IMR-90 (cell line): Measurements from ENCODE around the gene ZKSCAN7. TPM values are rescaled to one million over a fixed set of nuclear protein-coding genes. Genes with fewer than 3 reads are reported as not detected.

Experiments
- ATAC-seq: fragments of 200-7000 bp; cut with Tn5 transposase; 2 replicates; pipeline ENCODE4 v1.9.1; 2020; ENCODE audit warnings: low read depth, mild to moderate bottlenecking, moderate library complexity
- BruUV-seq: library from RNA; stranded (reverse); fragments of 400-500 nt; replicated peaks from 2 replicates; lab custom pipeline; 2021; lab: Mats Ljungman, UMichigan
- CTCF ChIA-PET: fragments of 300-600 bp; formaldehyde crosslinking; extraction: SDS; loops from one replicate; lab custom pipeline; 2021; ENCODE audit warnings: antibody characterized with exemption; lab: Yijun Ruan, JAX
- POLR2A ChIA-PET: fragments of 300-600 bp; sonication (Branson Sonifier 250); formaldehyde crosslinking; loops from one replicate; lab custom pipeline; 2022; ENCODE audit warnings: antibody characterized with exemption; ENCODE audit not compliant: unreplicated experiment; lab: Charles Lee
- DNase-seq: peaks from one replicate; pipeline ENCODE4 v3.0.0; 2013
- H2AFZ ChIP-seq: replicated peaks from 2 replicates; pipeline ENCODE3; 2013; ENCODE audit warnings: low read length, mild to moderate bottlenecking; ENCODE audit not compliant: poor library complexity
- H2AK5ac ChIP-seq: 2 replicates; pipeline ENCODE4 v1.6.1; 2013; ENCODE audit warnings: low read depth, low read length, inconsistent platforms
- H2AK9ac ChIP-seq: replicated peaks from 2 replicates; pipeline ENCODE3; 2013; ENCODE audit warnings: mild to moderate bottlenecking, low read depth, low read length, moderate library complexity; ENCODE audit not compliant: poor library complexity
- H2BK120ac ChIP-seq: 2 replicates; pipeline ENCODE4 v1.6.1; 2013; ENCODE audit warnings: low read depth, low read length, inconsistent platforms
- H2BK15ac ChIP-seq: 3 replicates; pipeline ENCODE4 v1.6.1; 2013; ENCODE audit warnings: low read depth, low read length, inconsistent platforms
- H2BK20ac ChIP-seq: 2 replicates; pipeline ENCODE4 v1.6.1; 2013; ENCODE audit warnings: low read depth, mild to moderate bottlenecking, inconsistent platforms, low read length, moderate library complexity
- H2BK5ac ChIP-seq: 2 replicates; pipeline ENCODE4 v1.6.1; 2013; ENCODE audit warnings: mild to moderate bottlenecking, low read depth, low read length, inconsistent platforms; ENCODE audit not compliant: poor library complexity, severe bottlenecking
- H3K14ac ChIP-seq: replicated peaks from 2 replicates; pipeline ENCODE4 v1.6.1; 2013; ENCODE audit warnings: low read depth, low read length, inconsistent platforms
- H3K18ac ChIP-seq: 2 replicates; pipeline ENCODE4 v1.6.1; 2013; ENCODE audit warnings: low read depth, low read length, control low read depth
- H3K23ac ChIP-seq: 2 replicates; pipeline ENCODE4 v1.6.1; 2013; ENCODE audit warnings: low read depth, low read length, inconsistent platforms
- H3K27ac ChIP-seq: 2 replicates; pipeline ENCODE4 v1.5.1; 2013; ENCODE audit warnings: mild to moderate bottlenecking, control low read depth, low read length; ENCODE audit not compliant: insufficient read depth
- H3K27me3 ChIP-seq: 2 replicates; pipeline ENCODE4 v1.6.1; 2013; ENCODE audit warnings: low read length; ENCODE audit not compliant: control insufficient read depth, insufficient read depth
- H3K36me3 ChIP-seq: 2 replicates; pipeline ENCODE4 v1.6.1; 2013; ENCODE audit warnings: low read length, mixed read lengths; ENCODE audit not compliant: control insufficient read depth, insufficient read depth
- H3K4ac ChIP-seq: 2 replicates; pipeline ENCODE4 v1.6.1; 2013; ENCODE audit warnings: low read depth, low read length, inconsistent platforms
- H3K4me1 ChIP-seq: 2 replicates; pipeline ENCODE4 v1.6.1; 2013; ENCODE audit warnings: low read length, mixed read lengths; ENCODE audit not compliant: control insufficient read depth, insufficient read depth
- H3K4me2 ChIP-seq: 2 replicates; pipeline ENCODE4 v1.6.1; 2013; ENCODE audit warnings: low read depth, mild to moderate bottlenecking, control low read depth, low read length, moderate library complexity
- H3K4me3 ChIP-seq: 2 replicates; pipeline ENCODE4 v1.5.1; 2013; ENCODE audit warnings: low read depth, mild to moderate bottlenecking, control low read depth, low read length, moderate library complexity; ENCODE audit not compliant: insufficient read depth
- H3K56ac ChIP-seq: 2 replicates; pipeline ENCODE4 v1.6.1; 2013; ENCODE audit warnings: low read length, inconsistent platforms; ENCODE audit not compliant: insufficient read depth; ENCODE audit errors: extremely low read depth
- H3K79me1 ChIP-seq, 2 experiments: 2 replicates each; pipeline ENCODE4 v1.6.1; 2013; ENCODE audit warnings: low read length in 2 of 2, inconsistent platforms in 1 of 2, low read depth in 1 of 2
- H3K9ac ChIP-seq: 2 replicates; pipeline ENCODE4 v1.6.1; 2013; ENCODE audit warnings: low read depth, low read length, control low read depth
- H3K9me1 ChIP-seq: 2 replicates; pipeline ENCODE4 v1.6.1; 2013; ENCODE audit warnings: low read length, inconsistent platforms; ENCODE audit not compliant: insufficient read depth
- H3K9me3 ChIP-seq: 2 replicates; pipeline ENCODE4 v1.6.1; 2013; ENCODE audit warnings: low read length; ENCODE audit not compliant: control insufficient read depth, insufficient read depth
- H4K20me1 ChIP-seq: 2 replicates; pipeline ENCODE4 v1.6.1; 2013; ENCODE audit warnings: low read length, inconsistent platforms; ENCODE audit not compliant: insufficient read depth
- H4K5ac ChIP-seq: 2 replicates; pipeline ENCODE4 v1.6.1; 2013; ENCODE audit warnings: mild to moderate bottlenecking, low read depth, low read length, control low read depth
- H4K8ac ChIP-seq, 2 experiments: 2 replicates each; pipeline ENCODE4 v1.6.1; 2013; ENCODE audit warnings: low read depth in 2 of 2, low read length in 2 of 2, control low read depth in 1 of 2, inconsistent platforms in 1 of 2
- H4K91ac ChIP-seq: 2 replicates; pipeline ENCODE4 v1.6.1; 2013; ENCODE audit warnings: low read depth, low read length, inconsistent platforms; ENCODE audit not compliant: insufficient read depth
- BHLHE40 ChIP-seq: fragments of 150-350 bp; IDR thresholded peaks from 2 replicates; pipeline ENCODE4 v1.6.1; 2016; ENCODE audit warnings: mild to moderate bottlenecking, low read depth, low read length
- CEBPB ChIP-seq: IDR thresholded peaks from 2 replicates; pipeline ENCODE4 v1.6.1; 2012; ENCODE audit warnings: low read depth, low read length, improper control_type of control experiment
- CHD1 ChIP-seq: IDR thresholded peaks from 2 replicates; pipeline ENCODE4 v1.6.1; 2012; ENCODE audit warnings: low read depth, low read length, improper control_type of control experiment
- FOS ChIP-seq: fragments of 150-350 bp; IDR thresholded peaks from 2 replicates; pipeline ENCODE4 v1.6.1; 2016; ENCODE audit warnings: low read depth, low read length
- MAFK ChIP-seq: IDR thresholded peaks from 2 replicates; pipeline ENCODE4 v1.6.1; 2012; ENCODE audit warnings: low read depth, low read length, improper control_type of control experiment
- MAZ ChIP-seq: IDR thresholded peaks from 2 replicates; pipeline ENCODE4 v1.6.1; 2012; ENCODE audit warnings: low read depth, mild to moderate bottlenecking, low read length, improper control_type of control experiment, moderate library complexity, borderline replicate concordance
- MXI1 ChIP-seq: IDR thresholded peaks from 2 replicates; pipeline ENCODE4 v1.6.1; 2012; ENCODE audit warnings: low read depth, mild to moderate bottlenecking, low read length, moderate library complexity, borderline replicate concordance
- NFE2L2 ChIP-seq: fragments of 150-350 bp; IDR thresholded peaks from 2 replicates; pipeline ENCODE4 v1.6.1; 2016; ENCODE audit warnings: low read depth, mild to moderate bottlenecking, low read length
- POLR2A ChIP-seq: IDR thresholded peaks from 2 replicates; pipeline ENCODE4 v1.6.1; 2012; ENCODE audit warnings: mild to moderate bottlenecking, low read depth, low read length
- RAD21 ChIP-seq: IDR thresholded peaks from 2 replicates; pipeline ENCODE4 v1.6.1; 2012; ENCODE audit warnings: low read length, improper control_type of control experiment
- RCOR1 ChIP-seq: IDR thresholded peaks from 2 replicates; pipeline ENCODE4 v1.6.1; 2012; ENCODE audit warnings: mild to moderate bottlenecking, low read length, improper control_type of control experiment; ENCODE audit not compliant: insufficient replicate concordance
- RFX5 ChIP-seq: IDR thresholded peaks from 2 replicates; pipeline ENCODE4 v1.8.0; 2012; ENCODE audit warnings: low read depth, mild to moderate bottlenecking, low read length, moderate library complexity
- SMC3 ChIP-seq: fragments of 150-350 bp; IDR thresholded peaks from 2 replicates; pipeline ENCODE4 v1.6.1; 2016; ENCODE audit warnings: low read depth, mild to moderate bottlenecking, antibody characterized with exemption, low read length, moderate library complexity
- WGBS, 2 experiments: methylation state at CpG; one replicate each; pipeline versions ENCODE4 v1.1.5 to v1.1.7; 2013; ENCODE audit warnings: missing lambda C conversion rate in 2 of 2; ENCODE audit not compliant: insufficient read length in 1 of 2; ENCODE audit errors: extremely low coverage in 2 of 2; 5-methylcytosine and 5-hydroxymethylcytosine counted together
- dilution Hi-C: fragments of 300-500 bp; cut with HindIII; formaldehyde crosslinking; loops from one replicate; pipeline ENCODE4 v1.14.3; 2018; ENCODE audit warnings: low sequenced_read_pairs; ENCODE audit not compliant: unreplicated experiment
- in situ Hi-C: fragments of 300-500 bp; cut with MboI; formaldehyde crosslinking; loops from 3 replicates; pipeline ENCODE4 v1.14.3; 2019; ENCODE audit warnings: low sequenced_read_pairs, inconsistent platforms, mixed read lengths
- intact Hi-C: fragments of 100-400 bp; cut with micrococcal nuclease; formaldehyde crosslinking; loops from 2 replicates; pipeline ENCODE4 v1.10.0; 2022
- polyA plus RNA-seq, 3 experiments: library from polyadenylated mRNA; depleted of rRNA; stranded (reverse); fragments of >200 nt; gene quantifications; 2 replicates each; pipeline ENCODE4 v1.2.3, GENCODE V29; 2012; ENCODE audit warnings: low replicate concordance in 1 of 3
- total RNA-seq: library from RNA; depleted of rRNA; stranded (reverse); fragments of >200 nt; gene quantifications from 2 replicates; pipeline ENCODE4 v1.2.3, GENCODE V29; 2012
- TF ChIP-seq, protein P1 (sequence below): fragments of 150-350 bp; IDR thresholded peaks from 2 replicates; pipeline ENCODE4 v1.6.1; 2017; ENCODE audit warnings: mild to moderate bottlenecking, antibody characterized with exemption, low read length, low read depth
- TF ChIP-seq, protein P2 (sequence below): conservative IDR thresholded peaks from 2 replicates; pipeline ENCODE4 v1.5.1; 2012; ENCODE audit warnings: mild to moderate bottlenecking, low read depth, low read length, improper control_type of control experiment
- TF ChIP-seq, protein P3 (sequence below): fragments of 150-350 bp; IDR thresholded peaks from 2 replicates; pipeline ENCODE4 v1.6.1; 2016; ENCODE audit warnings: low read depth, mild to moderate bottlenecking, low read length, moderate library complexity, borderline replicate concordance

Gene ZKSCAN7
- total and polyA plus RNA-seq, 2 of the 4 experiments (the other 2 are of a cell fraction) = 2.6 to 4.7 TPM

DNA sequence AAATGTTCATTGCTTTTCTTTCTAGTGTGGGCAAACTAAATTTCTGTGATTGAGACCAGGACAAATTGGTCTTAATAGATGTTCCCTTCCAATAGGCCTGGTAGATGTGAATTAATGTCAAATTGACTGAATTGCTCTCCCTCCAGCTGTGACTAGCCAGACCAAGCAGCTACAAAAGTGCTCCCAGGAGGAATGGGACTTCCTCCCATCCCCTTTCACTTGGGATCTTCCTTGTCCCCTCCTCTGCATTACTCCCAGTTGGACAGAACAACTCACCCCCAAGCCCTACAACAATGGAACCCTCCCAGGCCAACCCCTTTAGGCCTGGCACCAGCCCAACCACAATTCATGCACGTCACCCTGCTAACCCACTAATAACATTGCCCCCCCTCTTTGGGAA is 19.6 kb upstream of the ZKSCAN7 start:
- intact Hi-C loops (loop anchor here (10.0 kb wide), 1 partner anchor 499 kb away; no protein-coding TSS in a partner anchor), in situ Hi-C loops (loop anchor here (10.0 kb wide), 1 partner anchor 369 kb away; no protein-coding TSS in a partner anchor)
- CTCF ChIA-PET = interaction anchor here (0.5 kb wide), 1 partner anchor 188 kb away, joined by 4 read pairs; no protein-coding TSS in a partner anchor

More for the DNA sequence above, 19.6 kb upstream of the ZKSCAN7 start:
- Histone ChIP-seq H3K4me1 (no peaks in the 10 kb centered on the region), H3K9me1 (no peaks in the 10 kb centered on the region), H3K56ac (no peak overlapping the region), H2BK20ac (no peak overlapping the region), H2BK5ac (no peak overlapping the region), H3K4me2 (no peak overlapping the region), H3K79me1 (no peaks in the 10 kb centered on the region), H3K4ac (no peak overlapping the region), H3K18ac (no peak overlapping the region), H3K36me3 (no peaks in the 10 kb centered on the region), H3K14ac (no peak overlapping the region), H4K8ac (no peak overlapping the region), H4K20me1 (no peaks in the 10 kb centered on the region), H3K23ac (no peak overlapping the region), H3K9me3 (no peaks in the 10 kb centered on the region), H2AK9ac (no peak overlapping the region), H2AFZ (no peak overlapping the region), H3K27me3 (peaks cover 7% of the 10 kb centered on the region), H3K9ac (no peak overlapping the region), H2BK15ac (no peak overlapping the region), H4K91ac (no peak overlapping the region), H4K5ac (no peak overlapping the region), H2BK120ac (no peak overlapping the region), H3K4me3 (no peak overlapping the region), H3K27ac (no peak overlapping the region), H2AK5ac (no peak overlapping the region)
- BruUV-seq = no TSS peak
- TF ChIP-seq MAZ (no peak), RCOR1 (no peak), BHLHE40 (no peak), CHD1 (no peak), RFX5 (no peak), MXI1 (no peak), FOS (no peak), CEBPB (no peak), RAD21 (no peak), NFE2L2 (no peak), SMC3 (no peak), POLR2A (no peak), MAFK (no peak)
- TF ChIP-seq, protein P1, sequence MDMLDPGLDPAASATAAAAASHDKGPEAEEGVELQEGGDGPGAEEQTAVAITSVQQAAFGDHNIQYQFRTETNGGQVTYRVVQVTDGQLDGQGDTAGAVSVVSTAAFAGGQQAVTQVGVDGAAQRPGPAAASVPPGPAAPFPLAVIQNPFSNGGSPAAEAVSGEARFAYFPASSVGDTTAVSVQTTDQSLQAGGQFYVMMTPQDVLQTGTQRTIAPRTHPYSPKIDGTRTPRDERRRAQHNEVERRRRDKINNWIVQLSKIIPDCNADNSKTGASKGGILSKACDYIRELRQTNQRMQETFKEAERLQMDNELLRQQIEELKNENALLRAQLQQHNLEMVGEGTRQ = no peak
- TF ChIP-seq, protein P2, sequence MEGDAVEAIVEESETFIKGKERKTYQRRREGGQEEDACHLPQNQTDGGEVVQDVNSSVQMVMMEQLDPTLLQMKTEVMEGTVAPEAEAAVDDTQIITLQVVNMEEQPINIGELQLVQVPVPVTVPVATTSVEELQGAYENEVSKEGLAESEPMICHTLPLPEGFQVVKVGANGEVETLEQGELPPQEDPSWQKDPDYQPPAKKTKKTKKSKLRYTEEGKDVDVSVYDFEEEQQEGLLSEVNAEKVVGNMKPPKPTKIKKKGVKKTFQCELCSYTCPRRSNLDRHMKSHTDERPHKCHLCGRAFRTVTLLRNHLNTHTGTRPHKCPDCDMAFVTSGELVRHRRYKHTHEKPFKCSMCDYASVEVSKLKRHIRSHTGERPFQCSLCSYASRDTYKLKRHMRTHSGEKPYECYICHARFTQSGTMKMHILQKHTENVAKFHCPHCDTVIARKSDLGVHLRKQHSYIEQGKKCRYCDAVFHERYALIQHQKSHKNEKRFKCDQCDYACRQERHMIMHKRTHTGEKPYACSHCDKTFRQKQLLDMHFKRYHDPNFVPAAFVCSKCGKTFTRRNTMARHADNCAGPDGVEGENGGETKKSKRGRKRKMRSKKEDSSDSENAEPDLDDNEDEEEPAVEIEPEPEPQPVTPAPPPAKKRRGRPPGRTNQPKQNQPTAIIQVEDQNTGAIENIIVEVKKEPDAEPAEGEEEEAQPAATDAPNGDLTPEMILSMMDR = no peak
- TF ChIP-seq, protein P3, sequence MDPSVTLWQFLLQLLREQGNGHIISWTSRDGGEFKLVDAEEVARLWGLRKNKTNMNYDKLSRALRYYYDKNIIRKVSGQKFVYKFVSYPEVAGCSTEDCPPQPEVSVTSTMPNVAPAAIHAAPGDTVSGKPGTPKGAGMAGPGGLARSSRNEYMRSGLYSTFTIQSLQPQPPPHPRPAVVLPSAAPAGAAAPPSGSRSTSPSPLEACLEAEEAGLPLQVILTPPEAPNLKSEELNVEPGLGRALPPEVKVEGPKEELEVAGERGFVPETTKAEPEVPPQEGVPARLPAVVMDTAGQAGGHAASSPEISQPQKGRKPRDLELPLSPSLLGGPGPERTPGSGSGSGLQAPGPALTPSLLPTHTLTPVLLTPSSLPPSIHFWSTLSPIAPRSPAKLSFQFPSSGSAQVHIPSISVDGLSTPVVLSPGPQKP = no peak
- dilution Hi-C loops = no loop called here
- POLR2A ChIA-PET = no interaction called here
- WGBS, 2 experiments = no CpG with 5 or more reads among the region's 1 CpG
- DNase-seq (no peak), ATAC-seq (no peak)
